RKO (cell line): ENCODE results near the gene KSR2.

Experiments used
- DNase-seq: peaks from one replicate; pipeline ENCODE4 v3.0.0-alpha.2; 2016; ENCODE audit warnings: low spot score

Gene KSR2

DNA sequence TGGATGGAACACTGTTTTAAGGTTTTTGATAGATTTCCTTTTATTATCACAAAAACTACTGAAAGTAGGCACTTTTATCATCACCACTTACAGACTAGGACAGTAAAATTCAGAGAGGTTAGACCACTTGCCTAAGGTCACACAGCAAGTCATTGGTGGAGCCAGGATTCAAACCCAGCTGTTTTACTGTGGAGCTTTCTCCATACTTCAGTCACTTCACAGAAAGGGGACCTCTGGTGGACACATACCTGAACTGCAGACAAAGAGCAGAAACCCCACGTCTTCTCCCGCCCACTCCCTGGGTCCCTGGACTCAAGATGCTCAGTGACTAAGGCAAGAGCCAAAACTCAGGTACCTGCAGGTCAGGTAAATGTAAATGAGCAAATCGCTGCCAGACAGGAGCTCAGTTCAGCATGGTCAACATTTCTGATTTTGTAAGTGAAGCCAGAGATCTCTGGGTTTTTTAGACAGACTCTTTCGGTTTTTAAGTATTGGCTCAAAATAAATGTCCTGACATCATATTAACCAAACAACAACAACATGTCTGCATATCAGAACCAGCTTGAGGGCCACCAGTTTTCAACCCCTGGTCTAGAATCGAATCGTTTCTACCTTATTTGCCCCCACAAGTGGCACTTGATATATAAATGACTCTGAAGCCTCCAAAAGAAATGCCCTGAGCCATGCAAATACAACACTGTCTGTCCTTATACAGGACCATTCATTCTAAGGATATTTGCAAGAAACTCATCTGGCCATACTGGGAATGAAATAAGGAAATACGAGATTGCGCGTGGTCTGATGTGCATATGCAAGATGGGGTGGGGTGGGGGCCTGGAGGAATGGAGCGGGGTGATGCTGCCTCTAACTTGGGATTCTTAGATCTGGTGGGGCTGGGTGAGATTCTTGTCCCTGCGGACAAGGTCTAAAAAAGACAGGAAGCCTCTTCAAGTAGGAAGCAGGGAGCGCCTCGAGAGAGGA is 110.9 kb downstream of the KSR2 start:
- DNase-seq = peak; percentile 61

DNA sequence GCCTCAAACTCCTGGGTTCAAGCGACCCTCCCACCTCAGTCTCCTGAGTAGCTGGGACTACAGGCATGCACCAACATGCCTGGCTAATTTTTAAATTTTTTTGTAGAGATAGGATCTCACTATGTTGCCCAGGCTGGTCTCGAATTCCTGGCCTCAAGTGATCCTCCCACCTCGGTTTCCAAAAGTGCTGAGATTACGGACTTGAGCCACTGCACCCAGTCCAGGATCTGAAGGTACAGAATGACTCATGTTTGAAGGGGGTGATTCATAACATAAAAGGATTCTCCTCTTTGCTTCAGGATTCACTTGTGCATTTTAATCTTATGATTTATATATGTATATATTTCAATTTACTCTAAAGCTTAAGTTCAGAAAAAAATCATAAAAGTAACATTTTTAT is 111.7 kb downstream of the KSR2 start:
- DNase-seq = peak; percentile 63

DNA sequence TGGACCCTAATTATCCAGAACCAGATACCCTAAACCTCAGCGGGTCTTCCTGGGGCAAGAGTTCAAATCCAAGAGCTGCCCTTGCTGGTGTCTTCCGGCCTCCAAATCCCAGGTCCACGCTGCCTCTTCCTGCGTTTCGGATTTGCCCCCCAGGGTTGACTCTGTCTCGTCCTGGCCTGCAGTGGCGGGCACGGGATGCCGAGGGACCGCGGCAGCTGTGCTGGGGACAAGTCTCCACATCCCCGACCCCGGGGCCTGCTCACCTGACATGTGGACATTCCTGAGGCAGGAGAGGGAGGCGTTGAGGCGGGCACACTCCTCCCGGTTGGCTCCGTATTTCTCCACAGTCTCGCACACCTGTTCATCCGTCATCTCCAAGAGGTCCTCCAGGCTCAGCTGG is 113.6 kb downstream of the KSR2 start:
- no peak for DNase-seq

DNA sequence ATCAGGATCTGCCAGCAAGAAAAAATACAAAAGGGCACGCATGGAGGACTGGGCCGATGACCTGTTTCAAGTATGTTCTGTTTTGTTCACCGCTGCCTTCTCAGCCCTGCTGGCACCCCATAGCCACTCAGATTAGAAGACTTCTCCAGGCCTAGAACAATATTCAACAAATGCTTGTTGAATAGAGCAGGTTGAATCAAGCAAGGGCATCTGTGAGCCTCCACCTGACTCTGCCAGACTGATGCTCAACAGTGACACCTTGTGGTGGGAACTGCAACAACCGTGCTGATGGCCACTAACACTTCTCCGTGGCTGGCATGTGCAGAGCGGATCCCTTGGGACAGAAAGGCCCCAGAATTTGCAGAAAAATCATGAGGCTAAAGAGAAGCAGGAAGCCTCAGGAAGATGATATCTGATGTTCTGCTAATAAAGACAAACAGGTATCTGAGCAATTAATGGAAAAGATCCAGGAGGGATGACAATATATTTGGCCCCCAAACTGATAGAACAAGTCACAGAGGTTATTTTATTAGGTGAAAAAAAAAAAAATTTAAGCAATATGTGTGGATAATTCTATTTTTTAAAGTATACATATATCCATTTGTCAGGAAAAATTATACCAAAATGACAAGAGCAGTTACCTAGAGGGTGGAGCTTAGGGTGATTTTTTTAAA is 114.3 kb downstream of the KSR2 start:
- DNase-seq = peak; percentile 68

DNA sequence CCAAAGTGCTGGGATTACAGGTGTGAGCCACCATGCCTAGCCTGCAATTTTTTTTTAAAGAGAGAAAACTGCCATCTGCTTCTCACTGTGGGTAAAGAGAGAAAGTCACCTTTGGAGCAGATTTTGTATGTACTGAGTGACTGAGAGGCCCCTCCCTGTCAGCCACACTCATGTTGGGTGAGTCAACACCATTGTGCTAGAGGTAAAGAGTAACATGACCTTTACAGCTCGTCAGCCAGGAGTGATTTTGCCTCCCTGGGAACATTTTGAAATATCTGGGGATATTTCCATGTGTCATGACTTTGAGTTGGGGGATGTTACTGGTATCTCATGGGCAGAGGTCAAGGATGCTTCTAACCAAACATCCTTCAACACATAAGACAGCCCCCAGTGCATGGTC is 115.2 kb downstream of the KSR2 start:
- no peak for DNase-seq

DNA sequence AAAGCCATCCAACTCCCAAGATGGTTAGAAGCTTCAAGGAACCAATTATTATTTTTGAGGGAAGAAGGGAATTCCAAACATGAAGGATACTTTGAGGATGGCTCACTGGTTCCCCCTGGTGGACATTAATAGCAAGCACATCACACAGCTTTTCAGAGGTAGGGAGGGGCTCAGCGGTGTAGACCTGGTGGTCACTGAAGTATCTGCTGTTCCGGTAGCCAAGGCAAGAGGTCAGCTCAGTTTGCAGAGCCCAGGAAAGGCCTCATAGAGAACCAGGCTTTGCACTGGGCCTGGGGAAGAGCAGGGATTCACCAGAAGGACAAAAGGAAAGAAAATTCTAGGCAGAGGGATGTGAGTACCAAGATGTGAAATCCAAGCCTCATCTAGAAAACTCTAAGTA is 118.7 kb downstream of the KSR2 start:
- DNase-seq = peak; percentile 67

DNA sequence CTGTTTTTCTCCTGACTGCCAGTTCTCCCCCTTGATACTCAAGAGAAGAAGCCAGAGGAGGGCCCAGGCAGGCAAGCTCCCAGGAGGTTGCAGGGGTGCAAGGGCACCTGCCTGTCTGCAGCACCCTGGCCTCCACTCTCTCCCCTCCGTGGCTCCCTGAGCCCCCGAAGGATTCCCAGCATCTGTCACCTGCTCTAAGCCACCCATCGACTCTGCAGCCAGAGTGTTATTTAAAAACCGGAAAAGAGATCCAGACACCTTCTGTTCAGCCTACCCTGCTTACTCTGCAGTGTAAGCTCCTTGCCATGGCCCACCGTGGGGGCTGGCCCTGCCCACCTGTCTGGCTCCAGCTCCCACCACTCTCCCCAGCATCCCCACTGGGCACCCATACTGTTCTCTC is 121.4 kb downstream of the KSR2 start:
- DNase-seq = no peak

DNA sequence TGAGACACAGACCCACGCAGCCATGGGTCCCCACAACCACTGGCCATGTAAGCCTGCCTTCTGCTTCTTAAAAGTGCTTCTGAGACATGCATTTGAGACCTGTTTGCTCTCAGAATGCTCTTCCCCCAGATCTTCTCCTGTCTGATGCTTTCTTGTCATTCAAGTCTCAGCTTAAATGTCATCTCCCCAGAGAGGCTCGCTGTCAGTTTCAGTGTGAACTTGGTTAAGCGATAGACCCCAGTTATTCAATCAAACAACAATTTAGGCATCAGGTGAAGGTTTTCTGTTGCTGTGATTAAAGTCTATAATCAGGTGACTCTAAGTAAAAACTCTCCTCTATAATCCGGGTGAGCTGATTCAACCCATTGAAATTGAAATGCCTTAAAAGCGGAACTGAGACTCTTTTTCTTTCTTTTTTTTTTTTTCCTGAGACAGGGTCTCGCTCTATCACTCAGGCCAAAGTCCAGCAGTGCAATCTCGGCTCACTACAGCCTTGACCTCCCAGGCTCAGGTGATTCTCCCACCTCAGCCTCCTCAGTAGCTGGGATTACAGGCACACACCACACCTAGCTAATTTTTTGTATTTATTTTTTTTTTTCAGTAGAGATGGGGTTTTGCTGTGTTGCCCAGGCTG is 123.4 kb downstream of the KSR2 start:
- no peak for DNase-seq

DNA sequence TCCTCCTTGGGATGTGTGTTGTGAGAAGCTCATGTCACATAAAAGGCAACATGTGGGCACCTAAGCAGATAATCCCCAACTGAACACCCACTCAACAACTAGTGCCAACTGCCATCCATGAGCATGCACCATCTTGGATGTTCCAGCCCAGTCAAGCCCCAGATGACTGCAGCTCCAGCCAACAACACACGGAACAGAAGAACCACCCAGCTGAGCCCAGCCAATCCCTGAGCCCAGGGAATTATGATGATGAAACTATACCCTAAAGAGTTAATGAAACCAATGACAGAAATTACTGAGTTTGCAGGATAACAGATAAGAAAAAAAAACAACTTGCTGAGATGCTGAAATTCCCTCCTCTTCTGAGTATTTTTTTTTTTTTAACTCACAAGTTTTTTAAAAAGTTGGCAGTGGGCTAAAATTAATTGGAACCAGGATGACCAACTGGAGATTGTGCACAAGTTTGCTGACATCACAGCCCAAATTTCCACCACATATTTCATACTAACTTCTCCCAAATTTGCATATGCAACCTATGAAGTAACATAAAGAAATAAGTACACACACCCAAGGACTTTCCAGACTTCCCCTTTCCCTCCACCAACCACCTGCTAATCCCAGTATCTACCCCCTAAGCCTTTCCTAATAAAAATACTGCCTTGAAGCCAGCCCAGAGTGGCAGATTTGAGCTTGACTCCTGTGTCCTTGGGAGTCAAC is 124.5 kb downstream of the KSR2 start:
- no peak for DNase-seq

DNA sequence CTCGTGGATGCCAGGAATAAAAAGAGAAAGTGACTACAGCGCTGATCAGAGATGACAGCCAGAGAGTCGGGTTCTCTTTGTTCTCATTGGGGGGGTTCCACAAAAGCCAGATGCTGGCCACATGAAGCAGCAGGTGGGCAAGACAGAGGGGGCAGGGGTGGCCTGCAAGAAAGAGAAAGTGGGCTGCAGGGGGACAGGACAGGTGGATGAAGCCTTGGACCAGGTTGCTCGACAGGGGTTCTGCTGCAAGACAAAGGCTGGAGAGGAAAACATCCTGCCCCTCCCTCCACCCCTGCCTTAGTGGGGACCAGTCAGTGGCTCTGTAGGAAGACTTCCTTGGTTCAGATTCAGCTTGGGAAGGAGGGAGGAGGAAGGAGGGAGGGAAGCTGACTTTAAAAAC is 126.2 kb downstream of the KSR2 start:
- no peak for DNase-seq

DNA sequence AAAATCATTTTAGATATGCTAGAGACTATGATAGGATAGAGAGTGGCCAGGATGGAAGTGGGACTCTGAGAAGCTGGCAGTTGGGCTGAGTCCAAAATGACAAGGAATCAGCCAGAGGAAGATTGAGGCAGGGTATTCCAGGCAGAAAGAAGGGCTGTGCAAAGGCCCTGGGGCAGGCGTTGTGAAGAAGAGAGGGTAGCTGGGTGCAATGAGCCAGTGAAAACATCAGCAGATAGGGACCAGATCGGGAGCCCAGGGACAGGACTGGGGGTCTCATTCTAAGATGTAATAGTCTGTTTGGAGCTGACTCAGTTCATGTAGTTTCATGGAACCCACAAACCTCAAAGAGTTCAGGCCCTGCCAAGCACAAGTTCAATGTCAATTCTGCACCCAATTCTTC is 126.6 kb downstream of the KSR2 start:
- no peak for DNase-seq

DNA sequence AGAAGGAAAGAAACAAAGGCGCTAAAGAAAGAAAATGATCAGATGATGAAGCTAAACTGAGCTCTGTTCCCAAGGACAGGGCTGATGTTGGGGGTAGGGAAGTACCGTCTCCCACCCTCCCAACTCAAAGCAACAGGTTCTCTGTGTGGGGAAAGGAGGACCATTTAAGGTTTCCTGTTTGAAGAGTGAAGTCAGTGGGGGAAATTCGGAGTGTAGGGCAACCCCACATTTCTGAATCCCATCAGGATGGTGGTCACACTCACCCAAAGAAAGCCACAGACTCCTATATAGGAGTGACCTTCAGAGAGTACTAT is 131.1 kb downstream of the KSR2 start:
- DNase-seq = no peak

DNA sequence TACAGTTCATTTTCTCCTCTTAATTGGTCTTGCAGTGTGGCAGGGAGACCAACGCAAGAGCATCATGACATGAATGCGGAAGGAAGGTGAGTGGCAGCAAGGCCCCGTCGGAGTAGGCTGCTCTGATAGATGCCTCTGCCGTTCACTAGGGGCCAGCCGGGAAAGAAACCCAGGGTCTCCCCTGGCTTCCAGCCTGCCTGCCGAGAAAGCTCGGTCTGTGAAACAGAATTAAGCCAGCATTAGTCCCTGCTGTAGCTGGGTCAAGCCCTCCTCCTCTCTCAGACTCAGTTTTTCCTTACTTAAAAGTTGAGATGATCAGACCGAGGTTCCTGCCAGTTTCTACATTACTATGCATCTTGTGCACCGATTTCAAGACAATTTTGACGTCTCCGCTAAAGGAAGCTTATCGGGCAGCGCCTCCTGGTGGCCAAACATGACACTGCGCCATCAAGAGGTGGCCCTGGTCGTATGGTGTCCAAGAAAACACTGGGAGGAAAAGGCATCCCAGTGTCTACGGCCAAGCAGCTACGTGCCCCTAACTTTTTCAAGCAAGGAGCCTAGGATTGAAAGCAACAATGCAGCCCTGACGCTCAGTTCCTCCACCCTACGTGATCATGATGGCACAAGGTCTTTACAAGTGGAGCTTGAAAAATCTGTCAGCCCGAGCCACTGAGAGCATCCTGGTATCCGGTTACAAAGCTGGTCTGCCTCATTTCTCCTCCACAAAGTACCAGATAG is 131.6 kb downstream of the KSR2 start:
- peak; percentile 65 for DNase-seq

DNA sequence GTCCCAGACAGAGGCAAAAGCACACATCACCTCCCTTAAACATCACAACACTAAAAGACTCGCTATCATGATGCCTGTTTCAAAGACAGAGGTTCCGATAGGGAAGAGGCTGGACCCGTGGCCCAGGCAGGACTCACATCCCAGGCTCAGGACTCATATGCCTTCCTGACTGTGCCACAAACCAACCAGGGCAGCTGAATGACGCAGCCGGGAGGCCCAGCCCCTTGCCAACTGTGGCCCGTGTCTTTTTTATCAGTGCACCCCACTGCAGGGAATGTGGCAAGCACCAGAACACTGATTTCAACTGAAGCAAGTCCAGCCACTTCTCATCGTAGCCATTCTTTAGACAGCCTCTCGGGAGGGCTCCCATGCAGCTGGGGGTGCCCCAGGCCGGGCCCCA is 132.3 kb downstream of the KSR2 start:
- no peak for DNase-seq

DNA sequence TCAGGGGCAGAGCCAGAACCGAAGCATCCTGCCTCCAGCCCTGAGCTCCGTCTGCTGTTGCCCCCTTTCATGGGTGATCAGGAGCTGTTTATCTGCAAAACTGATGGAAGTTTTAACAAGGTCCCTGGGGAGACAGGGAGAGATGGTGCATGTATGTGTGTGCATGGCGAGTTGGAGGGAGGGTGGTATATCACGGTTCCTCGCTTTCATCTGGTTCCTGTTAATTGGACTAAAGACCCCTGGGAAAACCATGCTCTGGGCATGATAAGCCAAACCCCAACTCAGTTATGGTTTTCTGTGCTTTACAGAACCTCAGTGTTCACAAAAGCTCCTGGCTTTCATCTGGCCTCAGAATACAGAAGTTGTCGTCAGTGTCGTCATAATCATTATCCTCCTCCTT is 133.6 kb downstream of the KSR2 start:
- DNase-seq = no peak

DNA sequence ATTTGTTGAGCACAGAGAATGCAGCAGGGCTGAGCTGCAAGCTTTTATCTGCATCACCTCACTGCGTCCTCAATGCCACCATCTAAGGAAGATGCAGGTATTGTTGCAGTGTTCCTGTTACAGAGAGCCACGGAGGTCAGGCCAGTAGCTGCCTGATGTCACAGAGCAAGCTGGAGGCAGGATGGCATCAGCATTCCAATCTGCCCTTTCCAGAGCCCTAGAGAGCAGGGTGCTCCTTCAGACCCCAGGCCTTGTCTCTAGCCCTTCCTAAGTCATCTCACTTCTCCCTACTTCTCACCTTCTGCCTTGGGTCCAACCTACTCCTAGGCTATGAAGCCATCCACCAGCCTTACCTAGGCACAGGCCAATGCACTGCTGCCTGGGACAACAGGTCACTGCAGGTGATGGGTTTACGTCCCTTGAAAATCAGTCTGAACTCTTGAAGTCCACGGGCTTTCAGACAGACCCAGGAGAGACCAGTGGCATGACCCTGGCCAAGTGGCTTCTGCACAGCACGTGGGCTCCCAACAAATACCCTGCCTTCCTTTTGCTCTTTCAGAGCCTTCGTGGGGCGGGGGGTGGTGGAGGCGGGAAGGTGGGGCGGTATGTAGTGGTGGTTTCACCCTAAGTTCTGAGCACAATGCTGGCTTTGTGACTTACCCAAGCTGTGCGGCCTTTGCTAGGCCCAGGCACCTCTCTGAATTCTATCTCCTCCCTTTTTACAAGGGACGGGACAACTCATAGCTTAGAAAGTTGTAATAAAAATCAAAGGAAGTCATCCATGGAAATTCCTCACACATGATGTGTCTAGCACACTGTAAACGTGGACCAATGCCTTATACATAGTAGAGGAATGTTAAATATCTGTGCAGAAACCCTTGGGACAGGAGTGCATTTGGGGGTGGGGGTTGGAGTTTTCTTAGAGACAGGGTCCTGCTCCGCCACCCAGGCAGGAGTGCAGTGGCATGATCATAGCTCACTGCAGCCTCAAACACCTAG is 136.0 kb downstream of the KSR2 start:
- no peak for DNase-seq

DNA sequence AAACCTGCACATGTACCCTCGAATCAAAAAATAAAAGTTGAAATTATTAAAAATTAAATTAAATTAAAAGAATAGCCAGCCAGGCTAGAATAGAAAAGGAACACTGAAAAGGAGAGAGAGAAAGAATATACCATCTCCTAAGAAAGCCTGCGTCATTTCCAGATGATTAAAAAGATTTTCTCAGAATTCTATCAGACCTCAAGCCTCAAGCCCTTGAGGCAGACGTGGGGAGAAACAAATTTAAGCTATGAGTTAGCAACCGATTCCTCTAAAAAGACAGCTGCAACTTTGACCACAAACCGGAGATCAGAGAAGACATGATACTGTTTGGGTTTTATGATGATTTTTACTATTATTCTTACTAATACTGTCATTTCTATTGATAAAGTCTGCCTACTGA is 138.3 kb downstream of the KSR2 start:
- no peak for DNase-seq

DNA sequence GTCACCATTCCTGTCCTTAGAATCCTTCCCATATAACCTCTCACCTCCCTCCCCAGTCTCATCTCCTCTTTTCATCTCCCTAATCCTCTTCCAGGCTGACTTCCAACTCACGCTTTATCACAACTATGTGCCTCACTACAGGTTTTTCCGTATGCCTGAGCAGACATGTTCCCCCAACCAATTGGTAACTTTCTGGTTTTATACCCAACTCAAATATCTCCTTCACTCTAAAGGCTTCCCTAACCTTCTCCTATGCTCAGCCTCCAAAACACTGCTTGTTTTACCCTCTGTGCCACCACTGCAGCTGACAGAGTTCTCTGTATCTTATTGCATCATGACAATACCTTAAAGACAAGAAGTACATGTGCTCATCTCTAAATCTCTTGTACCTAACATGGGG is 139.7 kb downstream of the KSR2 start:
- no peak for DNase-seq

DNA sequence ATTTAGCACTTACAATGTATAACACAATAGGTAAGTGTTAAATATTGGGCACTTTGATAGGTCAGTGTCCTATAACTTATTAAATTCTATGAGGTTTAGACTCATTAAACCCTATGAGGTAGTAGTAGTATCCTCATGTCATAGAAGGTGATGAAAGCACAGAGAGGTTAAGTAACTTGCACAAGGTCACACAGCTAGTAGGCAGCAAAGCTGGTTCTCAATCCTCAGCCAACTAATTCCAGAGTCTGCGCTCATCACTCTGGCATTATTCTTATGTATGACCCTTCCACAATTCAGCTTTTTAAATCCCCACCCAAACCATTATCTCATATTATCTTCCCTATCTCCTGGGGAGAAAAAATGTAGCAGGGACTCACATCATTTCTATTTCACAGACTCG is 141.1 kb downstream of the KSR2 start:
- no peak for DNase-seq

DNA sequence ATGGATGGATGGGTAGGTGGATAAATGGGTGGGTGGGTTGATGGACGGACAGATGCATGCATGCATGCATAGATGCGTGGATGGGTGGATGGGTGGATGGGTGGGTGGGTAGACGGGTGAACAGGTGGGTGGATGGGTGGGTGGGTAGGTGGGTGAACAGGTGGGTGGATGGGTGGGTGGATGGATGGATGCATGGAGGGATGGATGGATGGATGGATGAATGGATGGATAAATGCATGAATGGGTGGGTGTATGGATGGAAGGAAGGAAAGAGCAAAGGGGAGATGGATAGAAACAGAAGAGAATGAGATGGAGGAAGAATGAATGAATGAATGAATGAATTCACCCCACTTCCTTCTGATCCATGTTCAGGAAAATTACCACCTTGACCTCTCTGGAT is 143.0 kb downstream of the KSR2 start:
- no peak for DNase-seq
